ENCODE data around the gene SEMA4D.
A peak's percentile ranks its signal among the peaks of the same experiment; 100 is the strongest.

Gene SEMA4D

GRCh38 chr9:89382026-89382986 is 115.6 kb downstream of the SEMA4D start:
- DNase-seq: no peak

- no peak for DNase-seq
Observed at GRCh38 chr9:89381308-89381609, 116.7 kb downstream of the SEMA4D start.

GRCh38 chr9:89380437-89381307 is 117.2 kb downstream of the SEMA4D start:
- DNase-seq: no peak

DNA sequence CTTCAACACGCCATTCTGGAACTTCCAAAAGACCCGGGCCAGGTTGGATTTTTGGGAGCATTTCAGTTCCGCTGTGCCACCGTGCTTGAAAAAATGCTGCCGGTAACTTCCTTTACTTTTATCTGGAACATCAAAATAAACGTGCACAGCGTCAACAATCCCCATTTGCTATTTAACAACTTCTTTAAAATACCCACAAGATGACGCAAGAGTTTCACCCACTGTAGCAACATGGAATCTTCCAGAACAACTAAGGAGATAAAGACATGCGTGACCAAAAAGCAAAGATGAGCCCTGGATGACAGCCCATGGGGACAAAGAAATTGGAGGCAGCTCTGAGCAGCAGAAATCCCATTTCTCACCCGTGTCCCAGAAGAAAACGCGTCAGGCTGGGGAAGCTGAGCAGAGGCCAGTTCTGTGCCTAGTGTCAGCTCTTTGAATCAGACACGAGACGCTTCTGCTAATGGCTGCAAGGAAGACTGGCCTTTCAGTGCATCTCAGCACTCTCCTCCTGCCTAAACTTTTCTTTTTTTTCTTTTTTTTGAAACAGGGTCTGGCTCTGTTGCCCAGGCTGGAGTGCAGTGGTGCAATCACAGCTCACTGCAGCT is 118.3 kb downstream of the SEMA4D start:
- DNase-seq: no peak

DNA sequence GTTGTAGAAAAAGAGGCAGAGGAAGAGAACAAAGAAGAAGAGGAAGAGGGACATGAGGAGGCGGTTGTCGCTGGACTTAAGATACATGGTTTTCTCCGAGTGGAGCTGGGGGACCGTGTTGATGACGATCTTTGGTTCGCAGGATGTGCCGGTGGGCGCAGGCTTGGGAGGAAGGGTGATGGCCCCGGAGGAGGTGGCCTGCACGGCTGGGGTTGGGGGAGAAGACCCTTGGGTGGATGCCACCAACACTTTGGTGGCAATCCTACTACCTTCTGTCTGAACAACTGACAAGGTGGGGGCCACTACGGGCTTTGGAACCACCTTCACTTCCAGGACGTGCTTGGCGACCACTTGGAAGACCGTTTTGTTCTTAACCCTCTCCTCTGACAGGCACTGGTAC is 118.9 kb downstream of the SEMA4D start:
- no peak for DNase-seq

GRCh38 chr9:89378541-89378940 is 119.4 kb downstream of the SEMA4D start:
- no peak for DNase-seq

DNA sequence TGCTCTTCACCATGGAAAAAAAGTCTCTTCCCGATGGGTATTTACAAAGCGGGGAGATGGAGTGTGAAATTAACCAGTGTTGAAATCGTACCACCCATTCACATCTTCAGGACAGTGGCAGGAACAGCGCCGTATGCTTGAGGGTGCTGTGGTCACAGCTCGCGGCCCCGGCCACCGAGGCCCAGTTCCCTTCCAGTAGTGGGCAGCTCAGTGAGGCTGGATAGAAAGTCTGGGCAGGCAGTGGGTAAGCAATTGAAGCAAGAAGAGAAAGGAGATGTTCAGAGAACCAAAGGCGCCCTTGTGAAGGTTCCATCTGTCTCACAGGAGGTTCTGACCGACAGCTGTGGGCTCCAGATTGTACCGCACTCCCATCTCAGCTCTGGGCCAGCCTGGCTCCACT is 120.5 kb downstream of the SEMA4D start:
- DNase-seq: no peak

DNA sequence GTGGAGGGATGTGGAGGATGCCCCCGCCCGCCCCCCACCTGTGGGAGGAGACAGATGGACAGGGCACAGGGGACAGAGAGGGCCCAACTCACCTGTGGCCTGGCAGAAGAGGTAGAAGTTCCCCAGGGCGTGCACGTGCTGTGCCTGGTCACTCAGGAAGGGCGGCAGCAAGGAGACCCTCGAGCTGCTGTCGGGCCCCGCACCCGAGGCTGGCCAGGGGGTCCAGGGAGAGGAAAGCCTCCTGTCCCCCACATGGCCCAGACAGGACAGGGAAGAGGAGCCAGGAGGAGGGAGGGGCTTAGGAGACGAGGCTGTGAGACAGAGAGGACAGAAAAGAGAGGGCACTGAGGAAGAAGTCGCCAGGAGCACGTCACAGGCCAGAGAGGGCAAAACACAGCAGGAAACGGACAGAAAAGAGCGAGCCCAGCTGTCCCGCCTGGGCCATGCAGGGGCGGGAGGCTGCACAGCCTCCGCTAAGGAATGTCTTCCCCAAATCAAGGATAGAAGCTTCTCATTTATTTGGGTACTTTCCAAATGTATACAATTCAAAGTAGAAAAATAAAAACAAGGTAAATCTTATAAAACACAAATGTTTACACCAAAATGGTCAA is 121.1 kb downstream of the SEMA4D start:
- DNase-seq: no peak

DNA sequence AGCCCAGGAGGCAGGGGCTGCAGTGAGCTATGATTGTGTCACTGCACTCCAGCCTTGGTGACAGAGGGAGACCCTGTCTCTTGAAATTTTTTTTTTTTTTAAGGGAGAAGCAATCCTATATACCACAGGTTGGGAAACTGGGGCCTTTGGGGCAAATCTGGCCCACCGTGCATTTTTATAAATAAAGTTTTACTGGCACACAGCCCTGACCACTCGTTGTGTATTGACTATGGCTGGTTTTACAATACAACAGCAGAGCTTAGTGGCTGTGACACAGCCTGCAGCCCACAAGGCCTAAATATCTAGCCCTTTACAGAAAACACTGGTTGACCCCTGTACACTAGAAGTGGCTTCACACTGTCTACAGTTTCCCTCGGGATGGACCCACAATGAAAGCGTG is 121.6 kb downstream of the SEMA4D start:
- no peak for DNase-seq

DNA sequence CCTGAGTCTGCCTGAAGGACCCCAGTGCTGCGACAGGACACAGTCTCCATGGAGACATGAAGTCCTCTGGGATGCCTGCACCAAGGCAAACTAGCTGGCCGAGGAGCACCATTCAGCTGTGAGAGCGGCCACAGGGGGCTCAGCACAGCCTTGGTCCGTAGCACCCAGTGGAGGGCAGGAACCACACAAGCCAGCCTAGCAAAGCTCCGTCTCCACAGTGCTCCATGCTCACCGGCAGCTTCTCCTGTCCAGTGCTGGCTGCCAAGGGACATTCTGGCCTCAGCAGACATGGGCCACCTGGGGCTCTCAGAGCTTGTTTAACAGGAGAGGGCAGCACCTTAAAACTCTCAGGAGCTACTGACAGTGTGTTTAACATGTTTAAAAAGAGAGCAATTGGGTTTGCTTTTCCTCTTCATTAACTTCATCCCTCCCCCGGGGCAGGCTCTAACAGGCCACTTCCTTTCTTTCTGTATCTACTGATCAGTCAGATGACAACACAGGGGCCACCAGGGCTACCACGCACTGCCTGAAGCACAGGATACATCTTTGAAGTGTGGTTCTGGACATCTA is 122.6 kb downstream of the SEMA4D start:
- no peak for DNase-seq

GRCh38 chr9:89374176-89374575 is 123.7 kb downstream of the SEMA4D start:
- no peak for DNase-seq

GRCh38 chr9:89372979-89373378 is 124.9 kb downstream of the SEMA4D start:
- no peak for DNase-seq

DNA sequence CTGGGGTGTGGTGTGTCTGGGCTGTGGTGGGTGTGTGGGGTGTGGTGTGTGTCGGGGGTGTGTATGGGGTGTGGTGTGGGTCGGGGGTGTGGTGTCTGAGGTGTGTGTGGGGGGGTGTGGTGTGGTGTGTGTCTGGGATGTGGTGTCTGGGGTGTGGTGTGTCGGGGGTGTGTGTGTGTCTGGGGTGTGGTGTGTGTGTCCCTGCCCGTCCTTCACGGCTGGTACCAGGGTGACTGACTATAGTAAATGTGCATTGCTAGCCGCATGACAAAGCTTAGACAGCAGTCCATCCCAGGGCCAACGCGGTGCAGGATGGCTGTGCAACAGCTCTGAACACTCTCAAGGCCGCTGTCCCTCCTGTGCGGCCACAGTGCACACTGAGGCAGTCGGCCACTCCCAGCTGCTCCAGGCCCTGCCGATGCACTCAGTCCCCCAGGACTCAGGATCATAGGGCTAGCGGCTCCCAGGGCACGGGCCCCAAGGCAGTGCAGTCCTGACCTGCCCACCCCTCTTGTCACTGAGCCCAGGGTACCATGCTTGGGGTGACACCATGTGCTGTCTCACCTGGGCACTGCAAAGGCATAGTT is 125.6 kb downstream of the SEMA4D start:
- DNase-seq: peak; percentile 51

GRCh38 chr9:89371791-89372190 is 126.1 kb downstream of the SEMA4D start:
- DNase-seq: peak; percentile 21

DNA sequence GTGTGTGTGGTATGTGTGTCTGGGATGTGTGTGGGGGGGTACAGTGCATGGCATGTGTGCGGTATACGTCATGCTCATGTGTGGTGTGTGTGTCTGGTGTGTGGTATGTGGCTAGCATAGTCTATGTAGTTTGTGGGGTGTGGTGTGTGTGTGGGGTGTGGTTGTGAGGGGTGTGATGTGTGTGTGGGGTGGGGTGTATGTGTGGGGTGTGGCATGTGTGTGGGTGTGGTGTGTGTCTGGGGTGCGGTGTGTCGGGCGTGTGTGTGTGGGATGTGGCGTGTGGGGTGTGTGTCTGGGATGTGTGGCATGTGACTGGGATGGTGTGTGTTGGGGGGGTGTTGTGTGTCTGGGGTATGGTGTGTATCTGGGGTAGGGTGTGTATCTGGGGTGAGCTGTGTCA is 127.3 kb downstream of the SEMA4D start:
- no peak for DNase-seq

DNA sequence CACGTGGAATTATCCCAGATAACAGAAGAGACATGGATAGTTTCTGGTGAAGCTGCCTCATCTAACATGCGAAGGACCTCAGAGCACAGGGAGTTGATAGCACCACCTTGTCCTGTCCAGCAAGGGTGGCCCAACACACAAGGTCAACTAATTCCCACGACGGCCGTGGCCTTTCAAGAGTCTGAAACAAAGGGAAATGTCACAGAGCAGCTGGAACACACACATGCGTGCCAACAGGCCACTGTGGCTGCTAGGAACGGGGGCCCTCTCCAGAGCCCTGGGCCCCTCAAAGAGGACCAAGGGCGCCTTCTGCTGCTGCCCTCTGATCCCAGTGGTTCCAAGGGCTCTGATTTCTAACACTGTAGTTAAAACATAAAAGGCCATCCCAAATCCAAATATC is 128.9 kb downstream of the SEMA4D start:
- no peak for DNase-seq

GRCh38 chr9:89368550-89368949 is 129.4 kb downstream of the SEMA4D start:
- no peak for DNase-seq

DNA sequence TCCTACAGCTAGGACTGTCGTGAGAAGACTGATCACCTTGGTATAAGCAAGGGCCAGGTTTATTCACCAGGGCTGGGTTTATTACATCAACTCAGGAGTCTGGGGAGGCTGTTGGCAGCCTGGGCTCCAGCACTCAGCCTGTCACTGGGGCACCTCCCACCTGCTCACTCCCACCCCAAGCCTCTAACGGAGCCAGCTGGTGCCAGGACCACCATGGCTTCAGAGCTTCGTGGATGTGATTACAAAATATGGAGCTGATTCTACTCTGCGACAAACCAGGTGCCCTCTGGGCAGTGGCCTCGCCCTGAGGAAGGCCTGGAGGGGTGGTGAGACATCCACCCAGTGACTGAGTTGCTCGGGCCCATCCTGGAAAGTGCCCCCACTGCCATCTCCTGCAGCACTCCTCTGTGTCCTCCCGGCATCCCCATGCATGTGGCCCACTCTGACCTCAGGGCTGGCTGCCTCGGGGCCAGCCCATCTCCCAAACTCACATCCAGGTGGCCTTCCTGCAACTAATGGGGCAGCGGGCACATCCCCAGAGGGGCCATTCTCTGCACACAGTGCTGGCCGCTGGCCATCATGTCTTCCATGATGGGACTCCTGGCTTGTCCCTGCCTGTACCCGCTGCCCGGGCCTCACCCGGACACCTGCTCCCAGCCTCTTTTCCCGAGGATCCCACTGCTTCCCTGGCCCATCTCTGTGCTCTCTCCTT is 130.0 kb downstream of the SEMA4D start:
- no peak for DNase-seq

DNA sequence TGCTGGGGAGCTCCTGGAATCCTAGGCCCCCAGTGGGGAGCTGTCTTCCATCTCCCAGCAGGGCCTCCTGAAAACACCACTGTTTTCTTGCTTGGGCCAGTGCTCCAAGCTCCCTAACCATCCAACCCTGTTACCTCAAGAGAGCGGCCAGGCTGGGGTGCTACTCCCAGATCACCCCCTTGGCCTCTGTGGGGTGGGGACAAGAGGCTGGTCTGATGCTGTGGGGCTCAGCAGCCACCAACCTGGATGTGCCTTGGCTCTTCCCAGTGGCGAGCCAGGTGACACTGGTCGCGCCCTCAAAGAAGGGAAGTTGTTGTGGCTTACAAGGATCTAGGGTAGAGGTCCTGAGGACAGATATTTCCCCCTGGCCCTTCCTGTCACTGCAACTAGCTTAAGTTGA is 130.6 kb downstream of the SEMA4D start:
- no peak for DNase-seq

GRCh38 chr9:89366711-89367110 is 131.2 kb downstream of the SEMA4D start:
- no peak for DNase-seq

DNA sequence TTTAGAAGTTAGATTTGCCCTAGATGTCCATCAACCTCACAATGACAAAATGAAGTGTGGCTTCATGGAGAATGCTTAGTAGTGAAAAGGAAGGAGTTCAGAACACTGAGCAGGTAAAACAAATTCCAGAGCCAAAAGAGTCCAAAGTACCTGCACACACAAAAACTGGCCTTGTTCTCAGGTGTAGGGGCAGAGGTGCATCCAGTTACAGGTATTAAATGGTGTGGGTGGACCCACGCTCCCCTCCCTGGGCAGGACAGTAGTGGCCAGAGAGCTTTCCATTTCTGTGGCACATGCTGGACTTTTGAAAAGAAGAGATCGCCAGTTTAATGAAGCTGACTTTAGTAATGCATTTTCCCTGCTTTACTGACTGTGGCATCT is 132.4 kb downstream of the SEMA4D start:
- DNase-seq: no peak
